A172 (cell line): ENCODE results near the gene SDR9C7. TPM values are rescaled to one million over a fixed set of nuclear protein-coding genes. Genes with fewer than 3 reads are reported as not detected.

Source experiments
- DNase-seq: peaks from one replicate; pipeline ENCODE4 v3.0.0-alpha.2; 2015; ENCODE audit warnings: low spot score
- total RNA-seq: library from RNA; depleted of rRNA; stranded (reverse); fragments of >200 nt; shearing (Covaris generic); gene quantifications from 2 replicates; pipeline ENCODE4 v1.2.3, GENCODE V29; 2014; rRNA removed

SDR9C7 gene
- total RNA-seq, 1 experiment from 2014 or later: not detected

DNA sequence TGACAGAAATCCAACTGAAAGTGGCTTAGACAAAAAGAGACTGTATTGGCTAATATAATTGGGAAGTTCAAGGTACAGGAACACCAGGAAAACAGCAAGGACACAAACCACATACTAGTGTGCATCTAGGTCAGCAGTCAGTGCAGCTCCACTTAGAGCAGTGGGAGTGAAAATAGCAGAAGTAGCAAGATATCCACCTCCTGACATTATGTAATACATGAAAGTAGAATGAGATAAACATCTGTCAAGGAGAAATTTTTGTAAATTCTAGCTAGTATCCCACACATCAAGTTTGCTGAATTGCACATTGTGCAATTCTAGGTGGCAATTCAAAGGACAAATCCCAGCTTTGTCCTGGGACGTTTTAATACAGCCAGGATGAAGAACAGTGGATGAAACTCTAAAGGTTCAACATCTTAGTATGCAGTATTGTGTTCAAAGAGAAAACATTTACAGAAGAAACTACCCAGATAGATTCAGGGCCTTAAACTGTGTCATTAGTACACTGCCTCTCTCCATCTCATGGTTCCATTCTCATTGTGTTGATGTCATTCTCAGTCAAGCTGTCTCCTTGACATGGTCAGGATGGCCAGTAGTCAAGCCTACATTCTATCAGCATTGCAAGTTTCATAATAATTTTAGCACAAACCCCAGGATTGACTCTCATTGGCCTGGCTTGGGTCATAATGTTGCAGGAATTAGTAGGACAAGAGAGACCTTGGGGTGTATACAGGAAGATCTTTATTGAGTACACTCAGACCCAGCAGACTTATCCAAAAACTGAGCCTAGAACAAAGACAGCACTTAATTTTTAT lies 56.8 kb downstream of the SDR9C7 start:
- DNase-seq: no peak

- DNase-seq: no peak
Measured at GRCh38 chr12:56874821-56875220, 59.4 kb downstream of the SDR9C7 start.

- DNase-seq: no peak
Measured at GRCh38 chr12:56873382-56873781, 60.8 kb downstream of the SDR9C7 start.

Other genes with a start within 250 kb of the SDR9C7 start
- 188 and 222 TPM in 2 replicates for gene PTGES3, start 246.1 kb downstream of the SDR9C7 start, total RNA-seq
- gene NACA, start 209.1 kb downstream of the SDR9C7 start, total RNA-seq: 1,709 and 1,797 TPM in 2 replicates
- 32.6 and 45.6 TPM in 2 replicates for gene PRIM1, start 182.1 kb downstream of the SDR9C7 start, total RNA-seq
- gene HSD17B6, start 171.1 kb downstream of the SDR9C7 start, total RNA-seq: 3.7 and 13.8 TPM in 2 replicates
- not detected in 2 replicates for gene RDH16, start 23.2 kb upstream of the SDR9C7 start, total RNA-seq
- 3.7 and 4.7 TPM in 2 replicates for gene ZBTB39, start 72.1 kb upstream of the SDR9C7 start, total RNA-seq
- not detected in 2 replicates for gene TAC3, start 82.1 kb upstream of the SDR9C7 start, total RNA-seq
- not detected in 2 replicates for gene MYO1A, start 115.7 kb upstream of the SDR9C7 start, total RNA-seq
- 26.3 and 28.0 TPM in 2 replicates for gene NEMP1, start 144.4 kb upstream of the SDR9C7 start, total RNA-seq
- gene NAB2, start 154.7 kb upstream of the SDR9C7 start, total RNA-seq: 18.9 and 22.4 TPM in 2 replicates
- gene STAT6, start 177.0 kb upstream of the SDR9C7 start, total RNA-seq: 15.2 and 18.4 TPM in 2 replicates
- 34.1 and 35.5 TPM in 2 replicates for gene LRP1, start 194.1 kb upstream of the SDR9C7 start, total RNA-seq
- not detected in 2 replicates for gene LRP1-AS, start 213.2 kb upstream of the SDR9C7 start, total RNA-seq